GM19467 (cell line): ENCODE data around the gene HSPA12B.
"Not testable (repeated sequence)": the region's sequence is repeated elsewhere in the genome, so short reads cannot be mapped to it uniquely, and the experiment has no call there.

Source experiments
- ATAC-seq: cut with Tn5 transposase; IDR thresholded peaks from one replicate; pipeline ENCODE4 v1.9.1; 2021; ENCODE audit warnings: mild to moderate bottlenecking, moderate library complexity; ENCODE audit not compliant: unreplicated experiment

HSPA12B gene

GRCh38 chr20:3785240-3786125 is 53.0 kb downstream of the HSPA12B start:
- ATAC-seq = no peak

DNA sequence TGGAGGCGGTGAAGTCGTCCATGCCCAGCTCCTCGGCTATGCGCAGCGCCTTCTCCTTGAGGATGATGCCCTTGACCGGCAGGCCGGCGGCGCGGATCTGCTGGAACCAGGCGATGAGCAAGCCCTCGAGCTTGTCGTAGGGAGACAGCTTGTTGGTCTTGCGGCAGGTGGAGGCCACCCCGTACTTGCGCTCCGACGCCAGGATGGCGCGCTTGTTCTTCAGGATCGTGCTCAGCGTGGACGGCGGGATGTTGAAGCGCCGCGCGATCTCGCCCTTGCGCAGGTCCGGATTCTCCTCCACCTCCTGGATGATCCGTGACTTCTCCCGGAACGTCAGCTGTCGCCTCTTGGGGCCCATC is 53.6 kb downstream of the HSPA12B start:
- peak; percentile 18 for ATAC-seq

- ATAC-seq = peak; percentile 71
Measured at GRCh38 chr20:3786665-3787323, 54.3 kb downstream of the HSPA12B start, which contains the start of gene CENPB. Gene CENPB, minus strand, starts transcription at chr20:3786740. Its CDS starts 257 bp downstream, at chr20:3786483.

DNA sequence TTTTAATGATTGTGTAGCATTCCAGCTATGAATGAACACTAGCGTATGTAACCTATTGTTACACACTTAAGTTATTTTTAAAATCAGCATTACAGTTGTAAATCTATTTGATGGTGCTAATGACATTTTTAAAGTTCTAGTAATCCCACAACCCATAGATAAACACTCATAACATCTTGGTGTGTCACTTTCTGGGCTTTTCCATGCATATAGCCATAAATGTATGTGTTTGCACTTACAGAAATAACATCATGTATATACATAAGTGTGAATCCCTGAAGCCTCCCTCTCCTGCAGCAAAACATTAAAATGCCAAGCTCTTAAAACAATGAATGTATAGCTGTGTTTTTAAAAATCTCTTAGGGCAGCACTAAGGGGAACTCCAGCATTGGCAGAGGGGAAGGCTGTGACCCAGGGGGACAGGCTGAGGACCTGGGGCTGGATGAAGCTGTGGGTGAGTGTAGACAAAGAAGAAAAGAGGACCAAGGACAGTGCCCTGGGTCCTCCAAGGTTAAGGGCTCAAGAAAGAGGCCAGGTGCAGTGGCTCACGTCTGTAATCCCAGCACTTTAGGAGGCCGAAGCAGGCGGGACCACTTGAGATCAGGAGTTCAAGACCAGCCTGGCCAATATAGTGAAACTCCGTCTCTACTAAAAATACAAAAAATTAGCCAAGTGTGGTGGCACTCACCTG is 55.0 kb downstream of the HSPA12B start:
- no peak for ATAC-seq

DNA sequence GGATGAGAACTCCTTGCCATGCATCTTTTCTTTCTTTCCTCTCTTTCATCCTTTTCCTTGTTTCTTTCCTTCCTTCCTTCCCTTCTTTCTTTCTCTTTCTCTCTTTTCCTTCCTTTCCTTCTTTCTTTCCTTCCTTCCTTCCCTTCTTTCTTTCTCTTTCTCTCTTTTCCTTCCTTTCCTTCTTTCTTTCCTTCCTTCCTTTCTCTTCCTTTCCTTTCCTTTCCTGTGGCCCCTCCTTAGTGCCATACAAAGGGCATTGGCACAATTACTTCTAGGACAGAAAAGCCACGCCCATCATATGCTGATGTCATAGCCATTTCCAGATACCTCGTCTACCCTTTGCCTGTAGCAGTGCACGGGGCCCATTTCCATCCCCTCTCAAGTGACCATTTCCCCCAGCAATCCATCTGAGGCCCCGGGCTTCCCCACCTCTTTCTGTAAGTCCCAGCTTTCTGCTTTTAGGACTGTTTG is 56.2 kb downstream of the HSPA12B start:
- ATAC-seq = no peak

DNA sequence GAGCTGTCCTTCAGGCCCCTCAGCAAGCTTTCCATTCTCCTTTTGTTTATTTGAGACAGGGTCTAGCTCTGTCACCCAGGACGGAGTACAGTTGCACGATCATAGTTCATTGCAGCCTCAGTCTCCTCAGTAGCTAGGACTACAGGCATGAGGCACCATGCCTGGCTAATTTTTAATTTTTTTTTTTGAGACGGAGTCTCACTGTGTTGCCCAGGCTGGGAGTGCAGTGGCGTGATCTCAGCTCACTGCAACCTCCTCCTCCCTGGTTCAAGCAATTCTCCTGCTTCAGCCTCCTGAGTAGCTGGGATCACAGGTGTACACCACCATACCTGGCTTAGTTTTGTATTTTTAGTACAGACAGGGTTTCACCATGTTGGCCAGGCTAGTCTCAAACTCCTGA is 56.7 kb downstream of the HSPA12B start:
- ATAC-seq = not testable (repeated sequence)

- ATAC-seq = not testable (repeated sequence)
Measured at GRCh38 chr20:3794168-3794567, 61.7 kb downstream of the HSPA12B start.

- no peak for ATAC-seq
Measured at GRCh38 chr20:3794701-3795420, 62.4 kb downstream of the HSPA12B start.

DNA sequence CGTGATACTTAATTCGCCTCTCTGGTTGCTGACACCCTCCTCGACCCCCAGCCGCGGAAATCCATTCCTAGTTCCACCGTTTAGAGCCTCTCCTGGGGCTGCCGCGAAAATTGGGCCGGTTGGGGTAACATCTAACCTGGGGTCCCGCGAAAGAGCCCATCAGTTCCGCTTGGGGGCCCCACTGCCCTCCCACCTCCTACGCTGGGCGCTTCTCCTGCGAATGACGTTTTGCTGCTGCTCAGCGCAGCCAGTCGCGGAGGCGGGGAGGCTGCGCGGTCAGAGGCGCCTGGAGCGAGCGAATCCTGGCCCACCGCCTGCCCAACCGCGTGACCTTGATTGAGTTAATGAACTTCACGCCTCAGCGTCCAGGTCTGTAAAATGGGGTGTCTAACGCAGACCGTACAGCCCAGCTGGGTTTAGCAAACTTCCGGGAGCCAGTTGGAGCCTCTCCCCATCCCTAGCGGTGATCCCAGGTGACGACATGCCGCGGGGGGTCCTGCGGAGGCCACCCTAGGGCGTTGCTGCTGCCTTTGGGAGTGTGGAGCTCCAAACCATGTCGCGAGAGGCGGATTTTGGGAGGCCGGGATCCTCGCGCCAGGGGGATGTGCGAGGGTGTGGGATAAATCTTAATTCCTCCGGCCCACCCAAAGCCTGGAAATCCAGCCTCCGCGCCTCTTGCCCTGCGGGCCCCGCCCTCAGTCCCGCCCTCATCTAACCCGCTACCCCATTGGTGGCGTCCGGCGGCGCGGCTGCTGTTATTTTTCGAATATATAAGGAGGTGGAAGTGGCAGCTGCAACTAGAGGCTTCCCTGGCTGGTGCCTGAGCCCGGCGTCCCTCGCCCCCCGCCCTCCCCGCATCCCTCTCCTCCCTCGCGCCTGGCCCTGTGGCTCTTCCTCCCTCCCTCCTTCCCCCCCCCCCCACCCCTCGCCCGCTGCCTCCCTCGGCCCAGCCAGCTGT is 63.3 kb downstream of the HSPA12B start, which contains the start of gene CDC25B:
CDC25B (plus strand) TSS at position 800 of the 958 bp plus-strand sequence. CDS start 222 bp downstream, outside the sequence.
- ATAC-seq = peak; percentile 47

- peak; percentile 3 for ATAC-seq
Measured at GRCh38 chr20:3796477-3797225, 64.2 kb downstream of the HSPA12B start.

DNA sequence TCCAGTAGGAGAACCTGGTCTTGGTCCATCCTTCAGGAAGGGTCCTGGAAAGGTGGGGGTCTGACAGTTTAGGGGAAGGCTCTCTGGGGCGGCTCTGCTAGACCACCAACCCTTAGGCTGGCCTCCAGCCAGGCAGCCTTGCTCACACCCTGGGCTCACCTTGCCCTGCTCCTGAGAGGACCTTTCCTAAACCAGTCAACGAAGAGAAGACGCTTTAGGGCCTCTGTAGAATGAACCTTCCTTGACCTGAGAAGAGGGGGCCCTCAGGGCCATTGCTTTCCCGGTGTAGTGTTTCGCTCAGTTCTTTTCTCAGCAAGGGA is 64.7 kb downstream of the HSPA12B start:
- ATAC-seq = no peak

GRCh38 chr20:3797592-3798372 is 65.3 kb downstream of the HSPA12B start:
- ATAC-seq = no peak

GRCh38 chr20:3798373-3798768 is 65.9 kb downstream of the HSPA12B start:
- ATAC-seq = no peak

GRCh38 chr20:3798908-3799248 is 66.4 kb downstream of the HSPA12B start:
- ATAC-seq = no peak

DNA sequence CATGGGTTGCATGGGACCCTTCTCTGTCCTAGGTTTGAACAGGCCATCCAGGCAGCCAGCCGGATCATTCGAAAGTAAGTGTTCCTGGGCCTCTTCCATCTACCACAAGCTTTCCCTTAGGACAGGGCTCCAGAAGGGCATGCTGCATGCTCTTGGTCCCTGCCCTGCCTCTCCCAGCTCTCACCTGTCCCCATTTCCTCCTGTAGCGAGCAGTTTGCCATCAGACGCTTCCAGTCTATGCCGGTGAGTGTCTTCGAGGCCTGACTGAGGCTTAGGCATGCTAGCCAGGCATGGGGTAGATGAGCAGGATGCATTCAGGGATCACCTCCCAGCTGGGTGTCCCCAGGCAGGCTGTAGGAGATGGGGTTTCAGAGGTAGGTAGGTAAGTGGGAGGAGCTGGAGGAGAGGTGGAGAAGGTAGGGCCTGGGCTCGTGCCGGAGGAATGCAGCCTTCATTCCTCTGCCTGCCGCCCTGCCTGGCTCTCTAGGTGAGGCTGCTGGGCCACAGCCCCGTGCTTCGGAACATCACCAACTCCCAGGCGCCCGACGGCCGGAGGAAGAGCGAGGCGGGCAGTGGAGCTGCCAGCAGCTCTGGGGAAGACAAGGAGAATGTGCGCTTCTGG is 67.9 kb downstream of the HSPA12B start:
- ATAC-seq = no peak

DNA sequence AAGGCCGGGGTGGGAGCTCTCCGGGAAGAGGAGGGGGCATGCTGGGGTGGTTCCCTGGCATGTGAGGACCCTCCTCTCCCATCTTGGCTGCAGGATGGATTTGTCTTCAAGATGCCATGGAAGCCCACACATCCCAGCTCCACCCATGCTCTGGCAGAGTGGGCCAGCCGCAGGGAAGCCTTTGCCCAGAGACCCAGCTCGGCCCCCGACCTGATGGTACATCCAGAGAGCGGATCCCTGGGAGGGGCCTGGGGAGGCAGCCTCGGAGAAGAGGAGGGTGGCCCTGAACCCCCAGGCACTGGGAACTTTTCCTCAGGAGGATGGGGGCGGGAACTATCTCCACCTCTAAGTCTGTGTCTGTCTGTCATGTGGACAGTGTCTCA is 68.4 kb downstream of the HSPA12B start:
- no peak for ATAC-seq

- ATAC-seq = no peak
Measured at GRCh38 chr20:3801299-3801698, 68.8 kb downstream of the HSPA12B start.

GRCh38 chr20:3801846-3802245 is 69.4 kb downstream of the HSPA12B start:
- ATAC-seq = no peak
